GM12874 (cell line): ENCODE data around the gene PPIP5K2.

Experiments
- TF ChIP-seq, protein P1 (sequence below): IDR thresholded peaks from 2 replicates; pipeline ENCODE4 v1.5.1; 2011; ENCODE audit warnings: low read depth, mild to moderate bottlenecking, control low read depth, low read length, moderate library complexity; ENCODE audit not compliant: insufficient read depth

Gene PPIP5K2

DNA sequence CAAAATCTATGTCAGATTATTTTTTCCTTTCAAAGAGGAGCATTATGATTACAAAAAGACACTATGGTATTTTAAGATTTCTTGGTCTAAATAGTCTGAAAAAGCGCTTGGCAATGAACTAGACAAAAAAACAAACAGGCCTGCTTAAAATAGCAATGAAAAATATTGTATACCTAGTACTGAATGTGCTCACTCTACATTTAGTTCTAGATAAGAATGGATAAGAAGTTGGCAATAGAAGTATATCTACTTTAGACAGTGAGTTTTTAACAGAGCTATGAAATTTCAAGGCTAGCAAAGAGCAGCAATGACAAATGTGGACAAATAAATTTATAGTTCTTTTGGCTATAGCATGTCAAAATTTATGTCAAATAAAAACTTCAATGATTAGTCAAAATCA is 26.4 kb upstream of the PPIP5K2 start:
- TF ChIP-seq, protein P1, sequence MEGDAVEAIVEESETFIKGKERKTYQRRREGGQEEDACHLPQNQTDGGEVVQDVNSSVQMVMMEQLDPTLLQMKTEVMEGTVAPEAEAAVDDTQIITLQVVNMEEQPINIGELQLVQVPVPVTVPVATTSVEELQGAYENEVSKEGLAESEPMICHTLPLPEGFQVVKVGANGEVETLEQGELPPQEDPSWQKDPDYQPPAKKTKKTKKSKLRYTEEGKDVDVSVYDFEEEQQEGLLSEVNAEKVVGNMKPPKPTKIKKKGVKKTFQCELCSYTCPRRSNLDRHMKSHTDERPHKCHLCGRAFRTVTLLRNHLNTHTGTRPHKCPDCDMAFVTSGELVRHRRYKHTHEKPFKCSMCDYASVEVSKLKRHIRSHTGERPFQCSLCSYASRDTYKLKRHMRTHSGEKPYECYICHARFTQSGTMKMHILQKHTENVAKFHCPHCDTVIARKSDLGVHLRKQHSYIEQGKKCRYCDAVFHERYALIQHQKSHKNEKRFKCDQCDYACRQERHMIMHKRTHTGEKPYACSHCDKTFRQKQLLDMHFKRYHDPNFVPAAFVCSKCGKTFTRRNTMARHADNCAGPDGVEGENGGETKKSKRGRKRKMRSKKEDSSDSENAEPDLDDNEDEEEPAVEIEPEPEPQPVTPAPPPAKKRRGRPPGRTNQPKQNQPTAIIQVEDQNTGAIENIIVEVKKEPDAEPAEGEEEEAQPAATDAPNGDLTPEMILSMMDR, result no peak

DNA sequence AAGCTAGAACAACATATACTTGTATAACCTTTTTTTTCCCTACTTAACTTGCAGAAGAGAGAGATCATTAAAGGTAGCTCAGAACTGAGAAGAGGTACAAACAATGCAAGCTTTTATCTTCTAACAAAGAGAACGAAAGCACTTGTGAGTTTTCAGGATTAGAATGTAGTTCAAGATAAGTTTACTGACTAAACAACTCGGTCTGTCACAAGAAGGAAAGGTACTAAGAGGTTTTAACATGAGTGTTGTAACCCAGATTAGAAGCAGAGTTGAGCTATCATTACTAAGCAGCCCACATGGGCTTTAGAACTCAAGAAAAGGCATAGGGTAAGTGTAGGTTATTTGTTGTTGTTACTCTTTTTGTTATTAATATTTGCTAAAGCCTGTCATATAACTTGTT is 25.4 kb upstream of the PPIP5K2 start:
- TF ChIP-seq, protein P1, result no peak

DNA sequence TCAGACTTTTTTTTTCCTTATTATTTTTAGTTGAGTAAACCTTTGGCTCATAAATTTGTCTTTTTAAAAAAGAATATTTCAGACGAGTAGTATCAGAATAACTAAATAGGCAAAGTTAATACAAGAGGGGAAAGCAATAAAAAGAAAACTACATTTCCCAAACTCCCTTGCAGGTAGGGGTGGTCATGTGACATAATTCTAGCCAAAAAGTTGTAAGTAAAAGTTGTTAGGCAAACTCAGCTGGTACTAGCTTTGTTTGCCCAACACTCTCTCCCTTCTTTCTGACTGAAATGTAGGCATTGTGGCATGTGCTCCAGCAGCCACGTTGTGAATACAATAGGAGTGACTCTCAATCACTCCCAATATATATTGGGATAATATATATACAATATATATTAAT is 21.1 kb upstream of the PPIP5K2 start:
- TF ChIP-seq, protein P1, result no peak

DNA sequence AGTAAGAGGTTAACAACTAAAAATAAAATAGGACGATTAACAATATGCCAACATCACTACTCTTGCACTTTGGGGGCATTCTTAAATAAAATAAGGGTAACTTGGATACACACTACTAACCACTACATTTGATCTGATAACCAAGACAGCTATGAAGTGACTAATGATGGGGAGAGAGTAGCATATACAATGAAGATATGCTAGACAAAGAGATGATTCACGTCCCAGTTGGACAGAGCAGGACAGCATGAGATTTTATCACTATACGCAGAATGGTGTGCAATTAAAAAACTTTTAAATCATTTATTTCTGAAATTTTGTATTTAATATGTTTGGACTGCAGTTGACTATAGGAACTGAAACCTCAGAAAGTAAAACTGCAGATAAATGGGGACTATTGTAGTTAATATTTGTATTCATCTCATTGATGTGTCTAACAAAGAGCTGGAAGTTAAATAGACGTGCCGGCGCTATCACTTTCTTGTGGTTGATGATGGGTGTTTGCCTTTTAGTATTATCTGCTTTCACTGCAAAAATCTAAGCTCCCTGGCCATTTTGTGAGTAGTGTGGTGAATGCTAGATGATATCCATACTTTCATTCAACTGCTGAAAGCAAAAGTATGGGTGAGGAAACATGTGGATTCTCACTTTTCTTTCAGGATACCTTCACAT is 18.9 kb upstream of the PPIP5K2 start:
- TF ChIP-seq, protein P1, result no peak

DNA sequence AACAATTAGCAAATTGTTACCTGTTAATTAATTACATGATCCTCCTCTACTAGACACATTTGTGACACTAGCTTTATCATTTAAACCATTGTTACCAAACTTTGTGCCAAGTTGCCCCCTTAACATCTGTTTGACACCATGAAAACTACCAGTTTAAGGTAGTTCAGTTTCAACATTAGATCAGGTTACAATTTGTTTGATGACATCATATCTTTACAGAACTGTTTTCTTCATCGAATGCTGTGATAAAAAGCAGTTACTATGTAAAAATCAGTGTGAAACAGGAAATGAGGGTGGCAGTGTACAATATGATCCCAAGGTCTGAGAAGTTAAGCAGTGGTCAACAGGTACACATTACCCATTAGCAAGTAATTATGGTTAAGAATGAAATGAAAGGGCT is 17.9 kb upstream of the PPIP5K2 start:
- TF ChIP-seq, protein P1, result no peak

DNA sequence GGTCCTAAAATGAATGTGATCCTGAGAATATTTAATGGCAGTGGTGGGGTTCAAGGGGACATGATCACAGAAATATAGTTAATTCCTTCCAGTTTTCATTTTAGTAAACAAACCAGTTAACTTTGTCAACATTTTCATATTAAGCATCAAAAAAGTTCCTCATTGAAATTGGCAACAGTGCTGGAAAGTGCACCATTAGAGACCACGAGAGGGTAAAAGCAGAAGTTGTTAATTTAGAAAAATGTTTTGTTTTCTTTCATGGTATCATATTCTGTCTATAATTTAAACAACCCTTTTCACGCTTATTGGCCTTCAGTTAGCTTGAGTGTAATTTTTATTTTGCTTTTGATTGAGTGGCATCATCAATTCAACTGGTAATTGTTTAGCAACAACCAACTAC is 12.0 kb upstream of the PPIP5K2 start:
- TF ChIP-seq, protein P1, result no peak

DNA sequence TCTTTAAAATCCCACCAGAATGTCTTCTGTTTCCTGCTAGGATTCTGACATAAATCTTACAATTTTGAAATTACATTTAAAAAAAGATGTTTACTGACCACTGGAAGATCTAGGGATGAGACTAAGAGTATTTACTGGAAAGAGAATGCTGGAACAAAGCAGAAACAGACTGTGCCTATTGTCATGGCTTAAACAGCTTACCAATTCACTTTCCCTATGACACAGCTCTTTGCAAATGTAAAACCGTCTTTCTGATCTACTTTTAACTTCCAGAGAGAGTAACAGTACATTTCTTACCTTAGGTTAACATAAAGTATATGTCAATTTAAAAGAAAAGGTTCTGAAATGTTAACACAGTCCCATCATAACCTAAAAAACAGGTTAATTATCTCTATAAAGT is 10.8 kb upstream of the PPIP5K2 start:
- TF ChIP-seq, protein P1, result no peak

DNA sequence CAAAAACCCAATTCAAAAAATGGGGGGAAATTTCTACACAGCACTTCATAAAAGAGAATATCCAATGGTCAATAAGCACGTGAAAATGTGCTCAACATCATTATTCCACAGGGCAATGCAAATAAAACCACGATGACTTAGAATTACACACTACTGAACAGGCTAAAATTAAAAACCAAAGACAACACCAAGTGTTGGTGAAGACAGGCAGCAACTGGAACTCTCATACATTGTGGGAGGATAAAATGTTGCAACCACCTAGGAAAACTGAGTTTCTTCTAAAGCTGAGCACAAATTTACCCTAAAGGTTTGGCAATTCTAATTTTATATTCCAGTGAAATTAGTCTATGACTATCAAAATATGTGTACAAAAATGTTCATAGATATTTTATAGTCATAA is 9.7 kb upstream of the PPIP5K2 start:
- TF ChIP-seq, protein P1, result no peak
